IMR-90 (cell line): Measurements from ENCODE around the gene CHIC1. TPM values are rescaled to one million over a fixed set of nuclear protein-coding genes. Genes with fewer than 3 reads are reported as not detected.

Experiments used
- ATAC-seq: fragments of 200-7000 bp; cut with Tn5 transposase; 2 replicates; pipeline ENCODE4 v1.9.1; 2020; ENCODE audit warnings: low read depth, mild to moderate bottlenecking, moderate library complexity
- BruUV-seq: library from RNA; stranded (reverse); fragments of 400-500 nt; replicated peaks from 2 replicates; lab custom pipeline; 2021; lab: Mats Ljungman, UMichigan
- CTCF ChIA-PET: fragments of 300-600 bp; formaldehyde crosslinking; extraction: SDS; loops from one replicate; lab custom pipeline; 2021; ENCODE audit warnings: antibody characterized with exemption; lab: Yijun Ruan, JAX
- POLR2A ChIA-PET: fragments of 300-600 bp; sonication (Branson Sonifier 250); formaldehyde crosslinking; loops from one replicate; lab custom pipeline; 2022; ENCODE audit warnings: antibody characterized with exemption; ENCODE audit not compliant: unreplicated experiment; lab: Charles Lee
- DNase-seq: peaks from one replicate; pipeline ENCODE4 v3.0.0; 2013
- H2AFZ ChIP-seq: replicated peaks from 2 replicates; pipeline ENCODE3; 2013; ENCODE audit warnings: low read length, mild to moderate bottlenecking; ENCODE audit not compliant: poor library complexity
- H2AK5ac ChIP-seq: 2 replicates; pipeline ENCODE4 v1.6.1; 2013; ENCODE audit warnings: low read depth, low read length, inconsistent platforms
- H2AK9ac ChIP-seq: replicated peaks from 2 replicates; pipeline ENCODE3; 2013; ENCODE audit warnings: mild to moderate bottlenecking, low read depth, low read length, moderate library complexity; ENCODE audit not compliant: poor library complexity
- H2BK120ac ChIP-seq: 2 replicates; pipeline ENCODE4 v1.6.1; 2013; ENCODE audit warnings: low read depth, low read length, inconsistent platforms
- H2BK15ac ChIP-seq: 3 replicates; pipeline ENCODE4 v1.6.1; 2013; ENCODE audit warnings: low read depth, low read length, inconsistent platforms
- H2BK20ac ChIP-seq: 2 replicates; pipeline ENCODE4 v1.6.1; 2013; ENCODE audit warnings: low read depth, mild to moderate bottlenecking, inconsistent platforms, low read length, moderate library complexity
- H2BK5ac ChIP-seq: 2 replicates; pipeline ENCODE4 v1.6.1; 2013; ENCODE audit warnings: mild to moderate bottlenecking, low read depth, low read length, inconsistent platforms; ENCODE audit not compliant: poor library complexity, severe bottlenecking
- H3K14ac ChIP-seq: replicated peaks from 2 replicates; pipeline ENCODE4 v1.6.1; 2013; ENCODE audit warnings: low read depth, low read length, inconsistent platforms
- H3K18ac ChIP-seq: 2 replicates; pipeline ENCODE4 v1.6.1; 2013; ENCODE audit warnings: low read depth, low read length, control low read depth
- H3K23ac ChIP-seq: 2 replicates; pipeline ENCODE4 v1.6.1; 2013; ENCODE audit warnings: low read depth, low read length, inconsistent platforms
- H3K27ac ChIP-seq: 2 replicates; pipeline ENCODE4 v1.5.1; 2013; ENCODE audit warnings: mild to moderate bottlenecking, control low read depth, low read length; ENCODE audit not compliant: insufficient read depth
- H3K27me3 ChIP-seq: 2 replicates; pipeline ENCODE4 v1.6.1; 2013; ENCODE audit warnings: low read length; ENCODE audit not compliant: control insufficient read depth, insufficient read depth
- H3K36me3 ChIP-seq: 2 replicates; pipeline ENCODE4 v1.6.1; 2013; ENCODE audit warnings: low read length, mixed read lengths; ENCODE audit not compliant: control insufficient read depth, insufficient read depth
- H3K4ac ChIP-seq: 2 replicates; pipeline ENCODE4 v1.6.1; 2013; ENCODE audit warnings: low read depth, low read length, inconsistent platforms
- H3K4me1 ChIP-seq: 2 replicates; pipeline ENCODE4 v1.6.1; 2013; ENCODE audit warnings: low read length, mixed read lengths; ENCODE audit not compliant: control insufficient read depth, insufficient read depth
- H3K4me2 ChIP-seq: 2 replicates; pipeline ENCODE4 v1.6.1; 2013; ENCODE audit warnings: low read depth, mild to moderate bottlenecking, control low read depth, low read length, moderate library complexity
- H3K4me3 ChIP-seq: 2 replicates; pipeline ENCODE4 v1.5.1; 2013; ENCODE audit warnings: low read depth, mild to moderate bottlenecking, control low read depth, low read length, moderate library complexity; ENCODE audit not compliant: insufficient read depth
- H3K56ac ChIP-seq: 2 replicates; pipeline ENCODE4 v1.6.1; 2013; ENCODE audit warnings: low read length, inconsistent platforms; ENCODE audit not compliant: insufficient read depth; ENCODE audit errors: extremely low read depth
- H3K79me1 ChIP-seq, 2 experiments: 2 replicates each; pipeline ENCODE4 v1.6.1; 2013; ENCODE audit warnings: low read length in 2 of 2, inconsistent platforms in 1 of 2, low read depth in 1 of 2
- H3K9ac ChIP-seq: 2 replicates; pipeline ENCODE4 v1.6.1; 2013; ENCODE audit warnings: low read depth, low read length, control low read depth
- H3K9me1 ChIP-seq: 2 replicates; pipeline ENCODE4 v1.6.1; 2013; ENCODE audit warnings: low read length, inconsistent platforms; ENCODE audit not compliant: insufficient read depth
- H3K9me3 ChIP-seq: 2 replicates; pipeline ENCODE4 v1.6.1; 2013; ENCODE audit warnings: low read length; ENCODE audit not compliant: control insufficient read depth, insufficient read depth
- H4K20me1 ChIP-seq: 2 replicates; pipeline ENCODE4 v1.6.1; 2013; ENCODE audit warnings: low read length, inconsistent platforms; ENCODE audit not compliant: insufficient read depth
- H4K5ac ChIP-seq: 2 replicates; pipeline ENCODE4 v1.6.1; 2013; ENCODE audit warnings: mild to moderate bottlenecking, low read depth, low read length, control low read depth
- H4K8ac ChIP-seq, 2 experiments: 2 replicates each; pipeline ENCODE4 v1.6.1; 2013; ENCODE audit warnings: low read depth in 2 of 2, low read length in 2 of 2, control low read depth in 1 of 2, inconsistent platforms in 1 of 2
- H4K91ac ChIP-seq: 2 replicates; pipeline ENCODE4 v1.6.1; 2013; ENCODE audit warnings: low read depth, low read length, inconsistent platforms; ENCODE audit not compliant: insufficient read depth
- CTCF ChIP-seq: conservative IDR thresholded peaks from 2 replicates; pipeline ENCODE4 v1.5.1; 2012; ENCODE audit warnings: mild to moderate bottlenecking, low read depth, low read length, improper control_type of control experiment
- RFX5 ChIP-seq: IDR thresholded peaks from 2 replicates; pipeline ENCODE4 v1.8.0; 2012; ENCODE audit warnings: low read depth, mild to moderate bottlenecking, low read length, moderate library complexity
- WGBS, 2 experiments: methylation state at CpG; one replicate each; pipeline versions ENCODE4 v1.1.5 to v1.1.7; 2013; ENCODE audit warnings: missing lambda C conversion rate in 2 of 2; ENCODE audit not compliant: insufficient read length in 1 of 2; ENCODE audit errors: extremely low coverage in 2 of 2; 5-methylcytosine and 5-hydroxymethylcytosine counted together
- dilution Hi-C: fragments of 300-500 bp; cut with HindIII; formaldehyde crosslinking; loops from one replicate; pipeline ENCODE4 v1.14.3; 2018; ENCODE audit warnings: low sequenced_read_pairs; ENCODE audit not compliant: unreplicated experiment
- in situ Hi-C: fragments of 300-500 bp; cut with MboI; formaldehyde crosslinking; loops from 3 replicates; pipeline ENCODE4 v1.14.3; 2019; ENCODE audit warnings: low sequenced_read_pairs, inconsistent platforms, mixed read lengths
- intact Hi-C: fragments of 100-400 bp; cut with micrococcal nuclease; formaldehyde crosslinking; loops from 2 replicates; pipeline ENCODE4 v1.10.0; 2022
- polyA plus RNA-seq, 3 experiments: library from polyadenylated mRNA; depleted of rRNA; stranded (reverse); fragments of >200 nt; gene quantifications; 2 replicates each; pipeline ENCODE4 v1.2.3, GENCODE V29; 2012; ENCODE audit warnings: low replicate concordance in 1 of 3
- total RNA-seq: library from RNA; depleted of rRNA; stranded (reverse); fragments of >200 nt; gene quantifications from 2 replicates; pipeline ENCODE4 v1.2.3, GENCODE V29; 2012
- TF ChIP-seq, protein P1 (sequence below): fragments of 150-350 bp; IDR thresholded peaks from 2 replicates; pipeline ENCODE4 v1.6.1; 2017; ENCODE audit warnings: mild to moderate bottlenecking, antibody characterized with exemption, low read length, low read depth

CHIC1 gene
- total and polyA plus RNA-seq, 2 of the 4 experiments (the other 2 are of a cell fraction): 4.0 to 7.3 TPM

DNA sequence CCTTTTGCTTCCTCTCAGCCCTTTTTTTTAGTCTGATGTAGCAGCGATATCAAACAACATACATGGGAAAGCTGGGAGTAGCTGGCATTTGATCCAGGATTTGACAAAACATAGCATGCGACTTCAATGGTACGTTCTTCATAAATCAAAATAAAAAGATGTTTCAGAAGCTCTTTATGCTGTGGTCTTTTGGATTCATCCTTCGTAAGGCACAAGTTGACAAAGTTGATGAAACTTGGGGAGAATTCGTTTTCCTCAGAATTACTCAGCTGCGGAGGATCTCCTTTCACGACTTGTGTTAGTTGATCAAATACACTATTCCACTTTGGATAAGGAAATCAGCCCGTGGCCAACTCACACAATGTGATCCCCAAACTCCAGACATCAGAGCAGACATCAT is 38.1 kb upstream of the CHIC1 start:
- H3K9me1 ChIP-seq: no peaks in the 10 kb centered on the region
- H4K20me1 ChIP-seq: no peaks in the 10 kb centered on the region
- POLR2A ChIA-PET: no interaction called here
- no peak overlapping the region for H2BK5ac ChIP-seq
- no peaks in the 10 kb centered on the region for H3K36me3 ChIP-seq
- no peak overlapping the region for H3K56ac ChIP-seq
- H3K14ac ChIP-seq: no peak overlapping the region
- dilution Hi-C loops (no loop called here), intact Hi-C loops (no loop called here), in situ Hi-C loops (no loop called here)
- H2BK120ac ChIP-seq: no peak overlapping the region
- H2BK20ac ChIP-seq: no peak overlapping the region
- TF ChIP-seq, protein P1, sequence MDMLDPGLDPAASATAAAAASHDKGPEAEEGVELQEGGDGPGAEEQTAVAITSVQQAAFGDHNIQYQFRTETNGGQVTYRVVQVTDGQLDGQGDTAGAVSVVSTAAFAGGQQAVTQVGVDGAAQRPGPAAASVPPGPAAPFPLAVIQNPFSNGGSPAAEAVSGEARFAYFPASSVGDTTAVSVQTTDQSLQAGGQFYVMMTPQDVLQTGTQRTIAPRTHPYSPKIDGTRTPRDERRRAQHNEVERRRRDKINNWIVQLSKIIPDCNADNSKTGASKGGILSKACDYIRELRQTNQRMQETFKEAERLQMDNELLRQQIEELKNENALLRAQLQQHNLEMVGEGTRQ: no peak
- TF ChIP-seq CTCF (no peak), RFX5 (no peak)
- H3K27me3 ChIP-seq: peaks cover 4% of the 10 kb centered on the region; the same call in 1 of the 2 replicates
- H3K4me1 ChIP-seq: no peaks in the 10 kb centered on the region
- H4K5ac ChIP-seq: no peak overlapping the region
- no peak overlapping the region for H2AK9ac ChIP-seq
- DNase-seq (no peak), ATAC-seq (no peak)
- H3K4ac ChIP-seq: no peak overlapping the region
- BruUV-seq: no TSS peak
- H3K9me3 ChIP-seq: no peaks in the 10 kb centered on the region
- no peaks in the 10 kb centered on the region for H3K79me1 ChIP-seq
- CTCF ChIA-PET: no interaction called here
- H3K9ac ChIP-seq: no peak overlapping the region
- no peak overlapping the region for H4K8ac ChIP-seq
- H3K18ac ChIP-seq: no peak overlapping the region
- 65% methylated on average over 3 of the region's 8 CpGs; no CpG with 5 or more reads in 1 of the 2 experiments for WGBS, 2 experiments
- no peak overlapping the region for H2AK5ac ChIP-seq
- H3K23ac ChIP-seq: no peak overlapping the region
- H2BK15ac ChIP-seq: no peak overlapping the region
- no peak overlapping the region for H4K91ac ChIP-seq
- H2AFZ ChIP-seq: no peak overlapping the region
- H3K4me3 ChIP-seq: no peak overlapping the region
- H3K27ac ChIP-seq: no peak overlapping the region
- no peak overlapping the region for H3K4me2 ChIP-seq
